Adrenal gland (tissue), 5 donors: ENCODE measurements around the gene NLRP3.

Experiments used
- POLR2A ChIP-seq, 2 donors: fragments of 450-650 bp; IDR thresholded peaks; one replicate each; pipeline ENCODE4 v1.6.1; 2017; ENCODE audit warnings: antibody characterized with exemption in 2 of 2, mild to moderate bottlenecking in 2 of 2, moderate library complexity in 1 of 2
- TF ChIP-seq, protein P1 (sequence below), 6 experiments: fragments of 450-650 bp in 4 of 6; fragments of 200-600 bp in 2 of 6; sonication (generic) in 1 of 6; IDR thresholded peaks; 1 replicate in 5 of 6; 2 replicates in 1 of 6; pipeline versions ENCODE4 v1.5.1 to v1.8.0; 2016 to 2021; ENCODE audit warnings: antibody characterized with exemption in 6 of 6, mild to moderate bottlenecking in 2 of 6, moderate library complexity in 1 of 6
- donor health status: DM: no; HTN: no; CAD: no.

DNA sequence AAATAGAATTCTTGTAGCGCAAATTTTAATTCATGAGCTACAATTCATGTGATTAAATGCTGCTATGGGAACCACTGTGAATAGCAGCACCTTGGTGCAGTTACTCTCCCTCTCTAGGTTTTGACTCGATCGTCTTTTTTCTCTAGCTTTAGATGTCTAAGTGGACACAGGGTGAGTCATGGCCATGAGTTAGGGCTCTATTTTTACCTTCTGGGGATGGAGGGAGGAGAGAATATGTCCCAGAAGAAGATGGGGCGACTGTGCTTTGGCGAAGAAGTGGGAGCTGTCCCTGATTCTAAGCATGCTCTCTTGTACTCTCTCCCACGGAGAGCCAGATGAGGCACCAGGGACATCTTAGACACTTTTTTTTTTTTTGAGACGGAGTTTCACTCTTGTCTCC lies 43.5 kb downstream of the NLRP3 start:
- TF ChIP-seq, protein P1, sequence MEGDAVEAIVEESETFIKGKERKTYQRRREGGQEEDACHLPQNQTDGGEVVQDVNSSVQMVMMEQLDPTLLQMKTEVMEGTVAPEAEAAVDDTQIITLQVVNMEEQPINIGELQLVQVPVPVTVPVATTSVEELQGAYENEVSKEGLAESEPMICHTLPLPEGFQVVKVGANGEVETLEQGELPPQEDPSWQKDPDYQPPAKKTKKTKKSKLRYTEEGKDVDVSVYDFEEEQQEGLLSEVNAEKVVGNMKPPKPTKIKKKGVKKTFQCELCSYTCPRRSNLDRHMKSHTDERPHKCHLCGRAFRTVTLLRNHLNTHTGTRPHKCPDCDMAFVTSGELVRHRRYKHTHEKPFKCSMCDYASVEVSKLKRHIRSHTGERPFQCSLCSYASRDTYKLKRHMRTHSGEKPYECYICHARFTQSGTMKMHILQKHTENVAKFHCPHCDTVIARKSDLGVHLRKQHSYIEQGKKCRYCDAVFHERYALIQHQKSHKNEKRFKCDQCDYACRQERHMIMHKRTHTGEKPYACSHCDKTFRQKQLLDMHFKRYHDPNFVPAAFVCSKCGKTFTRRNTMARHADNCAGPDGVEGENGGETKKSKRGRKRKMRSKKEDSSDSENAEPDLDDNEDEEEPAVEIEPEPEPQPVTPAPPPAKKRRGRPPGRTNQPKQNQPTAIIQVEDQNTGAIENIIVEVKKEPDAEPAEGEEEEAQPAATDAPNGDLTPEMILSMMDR (IDR thresholded peaks at IDR 0.05), result no peak
- no peak for TF ChIP-seq POLR2A (IDR thresholded peaks at IDR 0.05)
